HG03439 (cell line): Measurements from ENCODE around the gene COG2.
"Not testable (repeated sequence)": the region's sequence is repeated elsewhere in the genome, so short reads cannot be mapped to it uniquely, and the experiment has no call there.

ENCODE experiments used
- ATAC-seq: cut with Tn5 transposase; IDR thresholded peaks from one replicate; pipeline ENCODE4 v1.9.1; 2021; ENCODE audit warnings: mild to moderate bottlenecking, moderate library complexity; ENCODE audit not compliant: unreplicated experiment

The COG2 gene

GRCh38 chr1:230642263-230642959 is at the start of gene COG2:
Gene COG2 (plus strand): TSS chr1:230642481. CDS start chr1:230642607, 126 bp downstream.
- peak; percentile 99 for ATAC-seq

GRCh38 chr1:230592848-230593414 is 49.4 kb upstream of the COG2 start:
- no peak for ATAC-seq

- ATAC-seq = no peak
Observed at GRCh38 chr1:230594214-230594773, 48.0 kb upstream of the COG2 start.

- ATAC-seq = no peak
Observed at GRCh38 chr1:230595181-230595580, 47.1 kb upstream of the COG2 start.

- no peak for ATAC-seq
Observed at GRCh38 chr1:230596306-230596705, 46.0 kb upstream of the COG2 start.

GRCh38 chr1:230598745-230599144 is 43.5 kb upstream of the COG2 start:
- no peak for ATAC-seq

- ATAC-seq = no peak
Observed at GRCh38 chr1:230599926-230600656, 42.2 kb upstream of the COG2 start.

- not testable (repeated sequence) for ATAC-seq
Observed at GRCh38 chr1:230600657-230601400, 41.5 kb upstream of the COG2 start.

GRCh38 chr1:230609208-230609607 is 33.1 kb upstream of the COG2 start:
- ATAC-seq = no peak

GRCh38 chr1:230610589-230610988 is 31.7 kb upstream of the COG2 start:
- no peak for ATAC-seq

GRCh38 chr1:230611128-230611877 is 31.0 kb upstream of the COG2 start:
- no peak for ATAC-seq

GRCh38 chr1:230611878-230612235 is 30.4 kb upstream of the COG2 start:
- ATAC-seq = no peak

- no peak for ATAC-seq
Observed at GRCh38 chr1:230612651-230613050, 29.6 kb upstream of the COG2 start.

- ATAC-seq = no peak
Observed at GRCh38 chr1:230614121-230614520, 28.2 kb upstream of the COG2 start.

GRCh38 chr1:230618537-230618936 is 23.7 kb upstream of the COG2 start:
- ATAC-seq = no peak

- no peak for ATAC-seq
Observed at GRCh38 chr1:230620649-230621323, 21.5 kb upstream of the COG2 start.

GRCh38 chr1:230621324-230622030 is 20.8 kb upstream of the COG2 start:
- no peak for ATAC-seq

- ATAC-seq = no peak
Observed at GRCh38 chr1:230622151-230622550, 20.1 kb upstream of the COG2 start.

GRCh38 chr1:230624097-230624713 is 18.1 kb upstream of the COG2 start:
- no peak for ATAC-seq
